Left ventricle myocardium superior (tissue), 1 donor: Measurements from ENCODE around the gene GPR150. TPM values are rescaled to one million over a fixed set of nuclear protein-coding genes. Genes with fewer than 3 reads are reported as not detected.

Experiments used
- ATAC-seq: fragments of 200-7000 bp; cut with Tn5 transposase; one replicate; pipeline ENCODE4 v1.9.1; 2020; ENCODE audit warnings: mild to moderate bottlenecking, moderate library complexity
- DNase-seq: peaks from one replicate; pipeline ENCODE4 v3.0.0-alpha.2; 2020
- intact Hi-C: fragments of 100-400 bp; cut with micrococcal nuclease; formaldehyde crosslinking; loops from one replicate; pipeline ENCODE4 v1.11.0; 2022
- total RNA-seq: library from RNA; stranded (reverse); fragmentation: NEBNext Ultra II Directional; extraction: Animal tissue kit (Norgen Biotek cat#: 25700); gene quantifications from one replicate; pipeline ENCODE4 v1.2.1, GENCODE V29; 2021
- donor health status: DM: no; HTN: yes; CAD: no; lungs with severe emphysema.

Gene GPR150
- total RNA-seq, 1 donor from 2014 or later: not detected

DNA sequence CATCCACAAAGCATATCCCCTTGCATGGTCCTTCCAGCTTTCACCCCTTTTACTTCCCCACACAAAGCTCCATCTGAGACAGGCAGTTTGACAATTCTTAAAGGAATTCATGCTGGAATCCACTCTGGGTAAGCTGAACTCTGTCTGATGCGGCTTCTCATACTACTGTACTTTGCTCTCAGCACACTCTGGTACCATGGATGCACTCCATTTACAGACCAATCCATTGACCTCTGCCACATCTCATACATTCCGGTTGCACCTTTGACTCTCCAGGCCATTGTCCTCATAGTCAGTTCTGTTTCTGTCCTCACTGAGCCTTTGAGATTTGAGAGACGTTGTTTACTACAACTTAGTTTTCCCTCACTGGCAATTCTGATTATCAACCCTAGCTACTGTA lies 50.7 kb downstream of the GPR150 start:
- DNase-seq (no peak), ATAC-seq (no peak)
- intact Hi-C loops: no loop called here

Other genes starting within 250 kb of the GPR150 start
- 2.9 TPM for gene FAM81B, start 228.7 kb upstream of the GPR150 start, total RNA-seq
- 68.3 TPM for gene SKIC3, start 65.1 kb upstream of the GPR150 start, total RNA-seq
- 4.6 TPM for gene ARSK, start 65.0 kb upstream of the GPR150 start, total RNA-seq
- 6.0 TPM for gene RFESD, start 26.7 kb downstream of the GPR150 start, total RNA-seq
- not detected for gene SPATA9, start 62.9 kb downstream of the GPR150 start, total RNA-seq
- 90.0 TPM for gene RHOBTB3, start 111.2 kb downstream of the GPR150 start, total RNA-seq
- 106 TPM for gene GLRX, start 202.6 kb downstream of the GPR150 start, total RNA-seq